ENCODE measurements around the gene VANGL1. TPM values are rescaled to one million over a fixed set of nuclear protein-coding genes. Genes with fewer than 3 reads are reported as not detected.
"Not testable (repeated sequence)": the region's sequence is repeated elsewhere in the genome, so short reads cannot be mapped to it uniquely, and the experiment has no call there.

Gene VANGL1
- total and polyA plus RNA-seq, 4 donors: 2.5 to 6.8 (median 3.5) TPM

GRCh38 chr1:115632251-115633026 lies 9.3 kb upstream of the VANGL1 start:
- Histone ChIP-seq H3K4me3 (ENCODE audit: low read depth in 1 of 3, low read length in 3 of 3) (no peak overlapping the region), H3K36me3 (ENCODE audit: control insufficient read depth in 4 of 4, insufficient read depth in 3 of 4, low read depth in 1 of 4, low read length in 3 of 4) (no peaks in the 10 kb centered on the region), H3K27me3 (ENCODE audit: control insufficient read depth in 4 of 4, insufficient read depth in 4 of 4, low read length in 3 of 4) (peaks cover 0 to 7% (median 0%) of the 10 kb centered on the region in 4 donors), H3K4me1 (ENCODE audit: control insufficient read depth in 4 of 4, insufficient read depth in 4 of 4, low read length in 3 of 4) (no peaks in the 10 kb centered on the region), H3K27ac (ENCODE audit: low read depth in 1 of 2, low read length in 2 of 2) (no peak overlapping the region), H3K9ac (ENCODE audit: low read depth in 1 of 2, low read length in 2 of 2) (no peak overlapping the region), H3K9me3 (ENCODE audit: control insufficient read depth in 4 of 4, low read length in 3 of 4) (no peaks in the 10 kb centered on the region)
- WGBS: 81% methylated on average over 4 of the region's 4 CpGs
- TF ChIP-seq FOXA1 (IDR thresholded peaks at IDR 0.05) (no peak), EGR1 (IDR thresholded peaks at IDR 0.05; ENCODE audit: low read depth in 2 of 2) (no peak), NR2F2 (IDR thresholded peaks at IDR 0.05) (no peak), MAX (IDR thresholded peaks at IDR 0.05) (no peak), CTCF (IDR thresholded peaks at IDR 0.05; ENCODE audit: low read depth, low read length, missing input control) (no peak), HNF4G (IDR thresholded peaks at IDR 0.05) (no peak), GABPA (IDR thresholded peaks at IDR 0.05 in 1 of 2, conservative IDR thresholded peaks at IDR 0.05 in 1 of 2) (no peak)
- no peak for DNase-seq (ENCODE audit: low spot score)

- H3K36me3 ChIP-seq (ENCODE audit: control insufficient read depth in 4 of 4, insufficient read depth in 3 of 4, low read depth in 1 of 4, low read length in 3 of 4); H3K27ac ChIP-seq (ENCODE audit: low read depth in 1 of 2, low read length in 2 of 2); H3K4me3 ChIP-seq (ENCODE audit: low read depth in 1 of 3, low read length in 3 of 3); H3K9me3 ChIP-seq (ENCODE audit: control insufficient read depth in 4 of 4, low read length in 3 of 4); DNase-seq (ENCODE audit: low spot score); H3K27me3 ChIP-seq (ENCODE audit: control insufficient read depth in 4 of 4, insufficient read depth in 4 of 4, low read length in 3 of 4); H3K9ac ChIP-seq (ENCODE audit: low read depth in 1 of 2, low read length in 2 of 2); H3K4me1 ChIP-seq (ENCODE audit: control insufficient read depth in 4 of 4, insufficient read depth in 4 of 4, low read length in 3 of 4): not testable (repeated sequence)
- WGBS: 96% methylated on average over 1 of the region's 1 CpG
Measured at GRCh38 chr1:115633606-115634005, 8.2 kb upstream of the VANGL1 start.

GRCh38 chr1:115637247-115637646 lies 4.5 kb upstream of the VANGL1 start:
- WGBS: 92% methylated on average over 1 of the region's 1 CpG
- not testable (repeated sequence) for H3K27ac ChIP-seq (ENCODE audit: low read depth in 1 of 2, low read length in 2 of 2); H3K4me1 ChIP-seq (ENCODE audit: control insufficient read depth in 4 of 4, insufficient read depth in 4 of 4, low read length in 3 of 4); H3K9me3 ChIP-seq (ENCODE audit: control insufficient read depth in 4 of 4, low read length in 3 of 4); H3K9ac ChIP-seq (ENCODE audit: low read depth in 1 of 2, low read length in 2 of 2); DNase-seq (ENCODE audit: low spot score); H3K36me3 ChIP-seq (ENCODE audit: control insufficient read depth in 4 of 4, insufficient read depth in 3 of 4, low read depth in 1 of 4, low read length in 3 of 4); H3K4me3 ChIP-seq (ENCODE audit: low read depth in 1 of 3, low read length in 3 of 3); H3K27me3 ChIP-seq (ENCODE audit: control insufficient read depth in 4 of 4, insufficient read depth in 4 of 4, low read length in 3 of 4)

GRCh38 chr1:115640384-115640783 lies 1.4 kb upstream of the VANGL1 start:
- WGBS: 100% methylated on average over 1 of the region's 1 CpG
- TF ChIP-seq ATF3 (IDR thresholded peaks at IDR 0.05): no peak
- TF ChIP-seq FOXA1 (IDR thresholded peaks at IDR 0.05): no peak
- no peak for TF ChIP-seq HNF4A (conservative IDR thresholded peaks at IDR 0.05)
- TF ChIP-seq NR2F2 (IDR thresholded peaks at IDR 0.05): no peak
- no peak for TF ChIP-seq GABPA (IDR thresholded peaks at IDR 0.05 in 1 of 2, conservative IDR thresholded peaks at IDR 0.05 in 1 of 2)
- no peak for TF ChIP-seq ZBTB33 (IDR thresholded peaks at IDR 0.05)
- TF ChIP-seq RXRA (IDR thresholded peaks at IDR 0.05): no peak
- no peak for TF ChIP-seq JUND (IDR thresholded peaks at IDR 0.05)
- TF ChIP-seq CTCF (IDR thresholded peaks at IDR 0.05; ENCODE audit: low read depth, low read length, missing input control): no peak
- TF ChIP-seq YY1 (IDR thresholded peaks at IDR 0.05): no peak
- TF ChIP-seq RAD21 (IDR thresholded peaks at IDR 0.05): no peak
- TF ChIP-seq SP1 (IDR thresholded peaks at IDR 0.05): no peak
- no peak for TF ChIP-seq HNF4G (IDR thresholded peaks at IDR 0.05)
- no peak for TF ChIP-seq TAF1 (conservative IDR thresholded peaks at IDR 0.05)
- H3K9ac ChIP-seq (ENCODE audit: low read depth in 1 of 2, low read length in 2 of 2): no peak overlapping the region

More at GRCh38 chr1:115640384-115640783, 1.4 kb upstream of the VANGL1 start:
- no peaks in the 10 kb centered on the region for H3K36me3 ChIP-seq (ENCODE audit: control insufficient read depth in 4 of 4, insufficient read depth in 3 of 4, low read depth in 1 of 4, low read length in 3 of 4)
- no peak overlapping the region for H3K27ac ChIP-seq (ENCODE audit: low read depth in 1 of 2, low read length in 2 of 2)
- H3K4me1 ChIP-seq (ENCODE audit: control insufficient read depth in 4 of 4, insufficient read depth in 4 of 4, low read length in 3 of 4): peaks cover 0 to 20% (median 6%) of the 10 kb centered on the region in 4 donors
- DNase-seq (ENCODE audit: low spot score): no peak
- H3K9me3 ChIP-seq (ENCODE audit: control insufficient read depth in 4 of 4, low read length in 3 of 4): no peaks in the 10 kb centered on the region
- no peaks in the 10 kb centered on the region for H3K27me3 ChIP-seq (ENCODE audit: control insufficient read depth in 4 of 4, insufficient read depth in 4 of 4, low read length in 3 of 4)
- H3K4me3 ChIP-seq (ENCODE audit: low read depth in 1 of 3, low read length in 3 of 3): no peak overlapping the region

All from liver (tissue), 9 donors.